GM12892 (cell line): ENCODE data around the gene DAB2.

Experiments
- POLR2A ChIP-seq: IDR thresholded peaks from 2 replicates; pipeline ENCODE4 v1.6.1; 2011; ENCODE audit warnings: low read depth, low read length, control low read depth
- POLR2AphosphoS5 ChIP-seq: IDR thresholded peaks from 2 replicates; pipeline ENCODE4 v1.6.1; 2011; ENCODE audit warnings: low read depth, low read length, control low read depth
- TAF1 ChIP-seq: IDR thresholded peaks from 2 replicates; pipeline ENCODE4 v1.6.1; 2011; ENCODE audit warnings: low read depth, mild to moderate bottlenecking, control low read depth, low read length, borderline replicate concordance

GRCh38 chr5:39448506-39449128 lies 23.8 kb upstream of the DAB2 start:
- TF ChIP-seq POLR2A: no peak
- TF ChIP-seq TAF1: no peak
- no peak for TF ChIP-seq POLR2AphosphoS5
